Stimulated activated effector memory CD8-positive, alpha-beta T cell treated with anti-CD3 and anti-CD28 coated beads, Interleukin-12 subunit alpha, Interleukin-12 subunit beta, amount 100 ng/mL, for 72 hours (primary cell): ENCODE data around the gene FRMD4B.
"Not testable (repeated sequence)": the region's sequence is repeated elsewhere in the genome, so short reads cannot be mapped to it uniquely, and the experiment has no call there.

Source experiments
- ATAC-seq: fragments of 150-1000 bp; cut with Tn5 transposase; 2 replicates; pipeline ENCODE4 v1.10.0; 2021
- DNase-seq, 2 donors: peaks; one replicate each; pipeline ENCODE4 v3.0.0; 2021 to 2022; ENCODE audit warnings: low spot score in 2 of 2
- H3K27ac Mint-ChIP-seq: one replicate; pipeline ENCODE4 v1.8.0; 2022; ENCODE audit warnings: mild to moderate bottlenecking, mixed read lengths
- H3K36me3 Mint-ChIP-seq: one replicate; pipeline ENCODE4 v1.8.0; 2022; ENCODE audit warnings: mild to moderate bottlenecking, mixed read lengths
- H3K4me1 Mint-ChIP-seq: one replicate; pipeline ENCODE4 v1.8.0; 2022; ENCODE audit warnings: mixed read lengths
- H3K4me3 Mint-ChIP-seq: one replicate; pipeline ENCODE4 v1.8.0; 2022; ENCODE audit warnings: mild to moderate bottlenecking, mixed read lengths
- H3K9me3 Mint-ChIP-seq: one replicate; pipeline ENCODE4 v1.8.0; 2022; ENCODE audit warnings: mixed read lengths

FRMD4B gene

DNA sequence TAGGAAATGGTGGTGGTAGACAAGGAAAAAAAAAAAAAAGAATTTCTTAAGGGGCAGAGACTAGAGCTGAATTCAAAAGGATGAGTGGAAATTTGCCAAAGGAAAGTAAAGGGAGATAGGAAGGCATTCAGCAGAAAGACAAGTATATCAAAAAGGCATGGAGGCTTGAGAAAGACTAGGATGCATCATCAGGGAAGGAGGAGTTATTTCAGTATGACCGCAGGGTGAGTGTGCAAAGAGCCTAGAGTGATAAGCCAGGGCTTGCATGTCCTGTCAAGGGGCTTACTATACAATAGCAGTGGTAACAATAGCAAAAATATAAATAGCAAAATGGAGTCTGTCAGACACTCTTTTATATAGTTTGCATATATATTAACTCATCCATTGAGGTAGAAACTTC lies 112.0 kb downstream of the FRMD4B start:
- ATAC-seq: no peak
- no peak overlapping the region for H3K27ac Mint-ChIP-seq
- no peaks in the 10 kb centered on the region for H3K36me3 Mint-ChIP-seq
- DNase-seq: no peak
- H3K4me3 Mint-ChIP-seq: no peak overlapping the region
- H3K4me1 Mint-ChIP-seq: peaks cover 7% of the 10 kb centered on the region
- no peaks in the 10 kb centered on the region for H3K9me3 Mint-ChIP-seq

DNA sequence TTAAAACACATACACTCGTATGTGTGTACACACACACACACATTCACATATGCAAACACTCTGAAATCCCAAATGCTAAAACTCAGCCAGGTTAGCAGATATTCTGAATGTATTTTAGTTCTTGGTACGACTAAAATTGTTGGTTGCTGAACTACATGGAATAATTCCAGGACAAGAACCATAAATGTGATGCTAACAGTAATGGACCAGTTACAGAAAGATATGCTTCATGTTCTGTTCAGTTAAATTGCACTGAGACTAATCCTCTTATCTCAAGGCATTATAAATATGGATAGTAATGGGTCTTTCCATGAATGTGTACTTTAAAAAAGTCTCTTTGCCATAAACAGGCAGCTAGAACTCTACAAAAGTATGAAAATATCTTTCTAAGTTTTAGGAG lies 113.3 kb downstream of the FRMD4B start:
- no peak for DNase-seq
- ATAC-seq: no peak

DNA sequence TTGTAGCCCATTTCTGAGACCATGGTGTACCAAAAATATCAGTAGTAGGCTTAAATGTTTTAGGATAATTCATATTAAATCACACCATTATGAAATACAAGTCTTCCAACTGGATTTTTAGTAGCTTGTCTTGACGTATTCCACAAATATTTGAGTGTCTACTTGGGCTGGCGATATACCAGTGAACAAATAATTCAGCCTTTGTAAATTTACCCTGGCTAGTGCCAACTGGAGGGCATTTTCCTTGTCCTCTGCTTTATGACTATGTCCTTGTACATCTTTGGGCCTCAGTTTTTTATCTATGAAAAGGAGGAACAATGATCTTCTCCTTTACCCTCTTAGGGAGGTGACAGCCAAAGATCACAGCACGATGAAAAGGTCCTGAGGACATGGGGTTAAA lies 114.8 kb downstream of the FRMD4B start:
- no peak for ATAC-seq
- Mint-ChIP-seq H3K36me3 (no peaks in the 10 kb centered on the region), H3K4me1 (peaks cover 13% of the 10 kb centered on the region), H3K27ac (no peak overlapping the region), H3K9me3 (no peaks in the 10 kb centered on the region), H3K4me3 (no peak overlapping the region)
- no peak for DNase-seq

More for the DNA sequence above, 113.3 kb downstream of the FRMD4B start:
- Mint-ChIP-seq H3K36me3 (no peaks in the 10 kb centered on the region), H3K4me3 (no peak overlapping the region), H3K9me3 (no peaks in the 10 kb centered on the region), H3K4me1 (peaks cover 7% of the 10 kb centered on the region), H3K27ac (no peak overlapping the region)

DNA sequence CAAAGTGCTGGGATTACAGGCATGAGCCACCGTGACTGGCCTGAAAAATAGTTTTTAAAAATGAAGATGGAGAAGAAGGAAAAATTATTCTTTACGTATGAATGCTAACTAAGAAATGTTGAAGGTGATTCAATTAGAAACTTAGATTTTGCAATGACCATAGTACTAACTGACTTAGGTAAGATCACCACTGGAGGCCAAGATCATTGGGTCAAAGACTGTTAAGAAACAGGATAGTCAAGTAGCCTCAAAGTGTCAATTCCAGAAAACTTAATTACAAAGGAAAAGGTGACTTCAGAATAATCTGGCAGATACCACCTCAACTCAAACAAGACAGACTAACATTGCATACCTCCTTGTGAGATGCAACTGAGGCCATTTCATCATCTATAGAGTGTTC lies 119.3 kb downstream of the FRMD4B start:
- ATAC-seq (no peak), DNase-seq (no peak)
- H3K4me3 Mint-ChIP-seq: no peak overlapping the region
- H3K4me1 Mint-ChIP-seq: peaks cover 9% of the 10 kb centered on the region
- no peak overlapping the region for H3K27ac Mint-ChIP-seq
- H3K36me3 Mint-ChIP-seq: no peaks in the 10 kb centered on the region
- no peaks in the 10 kb centered on the region for H3K9me3 Mint-ChIP-seq

DNA sequence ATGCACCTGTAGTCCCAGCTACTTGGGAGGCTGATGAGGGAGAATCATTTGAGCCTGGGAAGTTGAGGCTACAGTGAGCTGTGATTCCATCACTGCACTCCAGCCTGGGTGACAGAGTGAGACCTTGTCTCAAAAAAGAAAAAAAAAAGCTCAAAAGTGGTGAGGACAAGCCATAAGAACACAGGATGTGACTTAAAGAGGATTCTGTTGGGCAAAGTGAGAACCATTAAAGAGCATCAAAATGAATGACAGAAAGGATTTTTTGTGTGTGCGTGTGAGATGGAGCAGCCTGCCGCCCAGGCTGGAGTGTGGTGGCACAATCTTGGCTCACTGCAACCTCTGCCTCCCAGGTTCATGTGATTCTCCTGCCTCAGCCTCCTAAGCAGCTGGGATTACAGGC lies 119.8 kb downstream of the FRMD4B start:
- not testable (repeated sequence) for ATAC-seq, H3K36me3 Mint-ChIP-seq, H3K9me3 Mint-ChIP-seq, H3K4me1 Mint-ChIP-seq, H3K27ac Mint-ChIP-seq, H3K4me3 Mint-ChIP-seq, DNase-seq

DNA sequence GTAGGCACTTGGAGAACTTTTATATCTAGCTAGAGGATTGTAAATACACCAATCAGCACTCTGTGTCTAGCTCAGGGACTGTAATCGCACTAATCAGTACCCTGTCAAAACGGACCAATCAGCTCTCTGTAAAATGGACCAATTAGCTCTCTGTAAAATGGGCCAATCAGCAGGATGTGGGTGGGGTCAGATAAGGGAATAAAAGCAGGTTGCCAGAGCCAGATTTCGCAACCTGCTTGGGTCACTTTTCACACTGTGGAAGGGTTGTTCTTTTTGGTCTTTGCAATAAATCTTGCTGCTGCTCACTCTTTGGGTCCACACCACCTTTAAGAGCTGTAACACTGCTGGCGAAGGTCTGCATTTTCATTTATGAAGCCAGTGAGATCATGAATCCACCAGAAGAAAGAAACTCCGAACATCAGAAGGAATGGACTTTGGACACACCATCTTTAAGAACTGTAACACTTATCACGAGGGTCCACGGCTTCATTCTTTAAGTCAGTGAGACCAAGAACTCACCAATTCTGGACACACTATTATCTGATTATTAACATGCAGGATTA lies 125.0 kb downstream of the FRMD4B start:
- not testable (repeated sequence) for H3K36me3 Mint-ChIP-seq, DNase-seq, ATAC-seq, H3K4me1 Mint-ChIP-seq, H3K4me3 Mint-ChIP-seq, H3K9me3 Mint-ChIP-seq, H3K27ac Mint-ChIP-seq

DNA sequence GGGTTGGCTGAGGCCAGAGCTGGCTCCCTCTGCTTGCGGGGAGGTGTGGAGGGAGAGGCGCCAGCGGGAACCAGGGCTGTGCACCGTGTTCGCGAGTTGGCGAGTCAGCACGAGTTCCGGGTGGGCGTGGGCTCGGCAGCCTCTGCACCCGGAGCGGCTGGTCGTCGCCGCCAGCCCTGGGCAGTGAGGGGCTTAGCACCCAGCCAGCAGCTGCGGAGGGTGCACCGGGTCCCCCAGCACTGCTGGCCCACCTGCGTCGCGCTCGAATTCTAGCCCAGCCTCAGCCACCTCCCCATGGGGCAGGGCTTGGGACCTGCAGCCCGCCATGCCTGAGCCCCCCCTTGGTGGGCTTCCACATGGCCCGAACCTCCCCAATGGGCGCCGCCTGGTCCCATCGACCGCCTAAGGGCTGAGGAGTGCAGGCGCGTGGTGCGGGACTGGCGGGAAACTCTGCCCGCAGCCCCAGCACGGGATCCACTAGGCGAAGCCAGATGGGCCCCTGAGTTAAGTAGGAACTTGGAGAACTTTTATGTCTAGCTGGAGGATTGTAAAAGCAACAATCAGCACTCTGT lies 125.6 kb downstream of the FRMD4B start:
- no peaks in the 10 kb centered on the region for H3K36me3 Mint-ChIP-seq
- no peak overlapping the region for H3K4me3 Mint-ChIP-seq
- no peak for ATAC-seq
- H3K9me3 Mint-ChIP-seq: no peaks in the 10 kb centered on the region
- no peak overlapping the region for H3K27ac Mint-ChIP-seq
- no peak for DNase-seq
- no peaks in the 10 kb centered on the region for H3K4me1 Mint-ChIP-seq

DNA sequence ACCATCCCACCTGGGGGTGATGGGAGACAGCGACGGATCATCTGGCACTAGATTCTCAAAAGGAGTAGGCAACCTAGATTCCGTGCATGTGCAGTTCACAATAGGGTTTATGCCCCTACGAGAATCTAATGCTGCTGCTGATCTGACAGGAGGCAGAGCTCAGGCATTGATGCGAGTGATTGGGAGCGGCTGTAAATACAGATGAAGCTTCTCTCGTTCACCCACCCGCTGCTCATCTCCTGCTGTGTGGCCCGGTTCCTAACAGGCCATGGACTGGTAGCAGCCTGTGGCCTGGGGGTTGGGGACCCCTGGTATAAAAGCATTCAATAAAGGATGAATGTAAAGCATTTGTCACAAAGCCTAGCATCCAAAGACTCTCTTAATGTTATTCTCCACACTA lies 126.8 kb downstream of the FRMD4B start:
- no peaks in the 10 kb centered on the region for H3K4me1 Mint-ChIP-seq
- ATAC-seq (no peak), DNase-seq (no peak)
- no peak overlapping the region for H3K4me3 Mint-ChIP-seq
- H3K9me3 Mint-ChIP-seq: no peaks in the 10 kb centered on the region
- no peaks in the 10 kb centered on the region for H3K36me3 Mint-ChIP-seq
- H3K27ac Mint-ChIP-seq: no peak overlapping the region

DNA sequence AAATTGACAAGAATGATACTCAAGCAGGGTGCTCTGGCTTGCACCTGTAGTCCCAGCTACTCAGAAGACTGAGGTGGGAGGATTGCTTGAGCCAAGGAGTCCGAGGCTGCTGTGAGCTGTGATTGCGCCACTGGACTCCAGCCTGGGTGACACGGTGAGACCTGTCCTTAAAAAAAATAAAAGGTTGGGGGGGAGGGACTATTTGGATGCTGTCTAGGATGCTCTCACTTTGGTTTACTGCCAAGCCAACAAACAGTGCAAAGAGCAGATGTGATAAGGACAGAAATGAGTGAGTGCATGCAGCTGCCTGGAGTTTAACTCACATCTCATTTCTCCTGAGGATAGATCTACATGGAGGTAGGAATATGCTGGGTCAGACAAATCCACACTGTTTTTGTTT lies 130.0 kb downstream of the FRMD4B start:
- no peak overlapping the region for H3K27ac Mint-ChIP-seq
- DNase-seq: no peak

DNA sequence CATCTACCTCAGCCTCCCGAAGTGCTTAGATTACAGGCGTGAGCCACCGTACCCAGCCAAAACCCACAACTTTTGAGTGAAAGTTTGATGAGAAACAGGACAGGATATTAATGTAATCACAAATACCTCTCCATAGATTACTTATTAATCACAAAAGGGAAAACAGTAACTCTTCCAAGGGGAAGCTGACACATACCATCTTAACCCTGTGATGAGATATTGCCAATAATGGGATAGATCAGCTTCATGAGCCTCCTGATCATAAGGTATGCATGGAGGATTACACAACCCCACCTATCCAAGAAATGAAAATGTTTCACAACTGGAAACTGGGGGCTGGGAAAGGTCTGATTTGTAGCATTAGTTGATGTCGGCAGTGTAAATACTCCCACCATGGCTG lies 131.5 kb downstream of the FRMD4B start:
- Mint-ChIP-seq H3K9me3 (no peaks in the 10 kb centered on the region), H3K4me3 (no peak overlapping the region), H3K4me1 (no peaks in the 10 kb centered on the region), H3K27ac (no peak overlapping the region), H3K36me3 (peaks cover 6% of the 10 kb centered on the region)
- ATAC-seq: no peak
- DNase-seq: no peak

More for the DNA sequence above, 130.0 kb downstream of the FRMD4B start:
- H3K4me1 Mint-ChIP-seq: no peaks in the 10 kb centered on the region
- no peaks in the 10 kb centered on the region for H3K36me3 Mint-ChIP-seq
- H3K9me3 Mint-ChIP-seq: no peaks in the 10 kb centered on the region
- no peak overlapping the region for H3K4me3 Mint-ChIP-seq
- ATAC-seq: no peak

DNA sequence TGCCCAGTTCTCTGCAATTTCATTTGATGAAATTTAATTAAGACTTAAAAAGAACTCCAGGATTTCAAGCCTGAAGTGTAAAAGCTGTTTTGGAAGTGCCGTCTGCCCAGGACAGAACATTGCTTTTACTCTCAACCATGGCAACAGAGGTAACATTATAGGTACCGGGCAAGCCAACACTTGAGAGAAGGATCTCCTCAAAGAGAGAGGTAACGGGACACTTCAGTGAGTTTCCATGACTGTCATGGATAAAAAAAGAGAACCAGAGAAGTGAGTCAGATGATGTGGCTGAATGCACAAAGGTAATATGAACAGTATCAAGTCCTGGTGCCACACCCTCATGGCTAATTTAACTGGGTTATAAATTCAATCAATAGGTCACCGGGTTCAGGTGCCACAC lies 133.3 kb downstream of the FRMD4B start:
- Mint-ChIP-seq H3K9me3 (no peaks in the 10 kb centered on the region), H3K27ac (no peak overlapping the region), H3K4me3 (no peak overlapping the region), H3K36me3 (peaks cover 6% of the 10 kb centered on the region), H3K4me1 (no peaks in the 10 kb centered on the region)
- ATAC-seq (no peak), DNase-seq (no peak)

DNA sequence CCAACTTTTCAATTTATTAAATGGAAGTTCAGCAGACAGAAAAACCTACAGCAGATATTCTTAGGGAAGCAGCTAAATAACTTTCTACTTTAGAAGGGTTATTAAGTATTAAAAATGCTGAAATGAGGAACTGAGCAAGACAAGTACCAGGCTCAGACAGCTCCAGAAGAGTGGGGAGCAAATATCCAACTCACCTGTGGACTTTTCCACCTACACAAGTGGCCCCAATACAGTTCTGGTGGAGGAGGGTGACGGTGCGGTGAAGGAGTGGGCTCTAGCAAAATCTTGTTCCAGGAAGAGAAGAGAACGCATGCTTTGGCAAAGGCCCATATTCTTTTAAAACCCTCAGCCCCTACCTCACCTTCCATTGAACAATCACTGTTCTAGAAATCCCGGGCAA lies 133.7 kb downstream of the FRMD4B start:
- DNase-seq: no peak
- Mint-ChIP-seq H3K4me3 (no peak overlapping the region), H3K36me3 (peaks cover 6% of the 10 kb centered on the region), H3K9me3 (no peaks in the 10 kb centered on the region), H3K4me1 (no peaks in the 10 kb centered on the region), H3K27ac (no peak overlapping the region)
- no peak for ATAC-seq

DNA sequence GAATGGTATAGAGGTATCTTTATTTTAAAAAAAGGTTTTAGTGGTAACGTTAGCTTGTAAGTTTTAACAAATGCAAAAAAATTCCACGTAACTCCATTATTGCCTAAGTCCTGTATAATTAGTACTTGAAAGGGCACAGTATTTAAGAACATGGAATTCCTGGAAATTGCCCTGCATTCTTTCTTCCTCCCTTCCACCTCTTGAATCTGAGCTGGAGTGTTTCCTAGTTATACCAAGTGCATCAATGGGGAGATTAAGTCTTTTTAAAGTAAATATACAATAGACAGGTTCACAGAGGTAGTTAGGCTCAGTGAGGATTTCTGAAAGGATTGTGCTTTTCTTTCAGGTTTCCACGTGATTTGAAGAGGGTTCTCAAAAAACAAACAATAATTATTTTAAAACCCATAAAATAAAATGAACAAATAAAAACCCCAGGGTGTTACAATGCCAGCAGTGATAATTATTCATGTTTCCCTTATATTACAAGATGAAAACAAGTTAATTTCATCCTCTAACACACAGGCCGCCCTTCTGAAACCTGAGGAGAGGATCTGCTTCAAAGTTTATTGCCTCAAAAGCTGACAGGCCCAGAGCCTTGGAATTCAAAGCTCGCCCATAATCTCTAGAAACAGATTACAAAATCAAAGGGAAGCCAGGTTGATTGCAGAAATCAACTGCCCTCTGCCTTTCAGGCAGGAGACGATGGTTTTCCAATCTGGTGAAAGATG lies 134.6 kb downstream of the FRMD4B start:
- peaks cover 6% of the 10 kb centered on the region for H3K36me3 Mint-ChIP-seq
- no peaks in the 10 kb centered on the region for H3K4me1 Mint-ChIP-seq
- no peak overlapping the region for H3K4me3 Mint-ChIP-seq
- DNase-seq (no peak), ATAC-seq (no peak)
- no peak overlapping the region for H3K27ac Mint-ChIP-seq
- H3K9me3 Mint-ChIP-seq: no peaks in the 10 kb centered on the region

DNA sequence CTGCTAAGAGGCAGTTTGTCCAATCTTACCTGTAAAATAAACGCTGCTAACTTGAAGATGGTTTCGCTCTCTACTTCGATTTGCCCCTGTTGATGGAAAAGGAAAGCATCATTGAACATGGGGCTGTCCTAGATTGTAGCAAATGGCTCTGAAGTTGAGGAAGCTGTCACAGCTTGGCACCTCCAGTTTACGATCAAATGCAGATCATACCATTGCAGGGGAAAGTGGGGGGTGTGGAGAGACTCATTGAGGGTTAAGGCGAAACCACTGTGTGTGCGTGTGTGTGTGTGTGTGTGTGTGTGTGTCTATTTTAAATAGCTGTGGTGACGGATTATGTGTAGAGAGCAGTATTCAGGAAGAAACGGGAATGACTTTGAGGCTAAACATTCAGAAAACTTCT lies 135.9 kb downstream of the FRMD4B start:
- H3K4me1 Mint-ChIP-seq: no peaks in the 10 kb centered on the region

DNA sequence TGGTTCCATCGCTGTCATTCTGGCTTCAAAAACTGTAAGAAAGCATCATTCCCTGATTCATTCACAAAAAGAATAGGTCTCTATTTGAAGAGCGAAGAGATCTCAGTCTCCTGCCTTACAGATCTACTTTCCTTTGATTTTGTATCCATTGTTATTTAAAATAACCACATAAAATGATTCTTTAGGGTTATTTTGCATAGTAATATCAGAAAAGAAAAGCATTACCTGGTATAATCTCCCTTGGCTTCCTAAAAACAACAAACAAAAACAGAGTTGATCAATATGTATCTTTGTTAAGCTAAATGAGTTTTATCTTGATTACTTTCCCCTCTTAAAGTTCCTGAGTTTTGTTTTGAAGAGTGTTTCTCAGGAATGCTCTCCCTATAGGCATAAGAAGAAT lies 136.9 kb downstream of the FRMD4B start:
- peak overlapping the region; percentile 62 for H3K27ac Mint-ChIP-seq
- ATAC-seq: no peak

More for the DNA sequence above, 135.9 kb downstream of the FRMD4B start:
- Mint-ChIP-seq H3K36me3 (peaks cover 6% of the 10 kb centered on the region), H3K4me3 (peak overlapping the region; percentile 60), H3K9me3 (no peaks in the 10 kb centered on the region), H3K27ac (peak overlapping the region; percentile 62)
- ATAC-seq: peak; percentile 97
- DNase-seq: peak in 1 of 2 donors; percentile 12

DNA sequence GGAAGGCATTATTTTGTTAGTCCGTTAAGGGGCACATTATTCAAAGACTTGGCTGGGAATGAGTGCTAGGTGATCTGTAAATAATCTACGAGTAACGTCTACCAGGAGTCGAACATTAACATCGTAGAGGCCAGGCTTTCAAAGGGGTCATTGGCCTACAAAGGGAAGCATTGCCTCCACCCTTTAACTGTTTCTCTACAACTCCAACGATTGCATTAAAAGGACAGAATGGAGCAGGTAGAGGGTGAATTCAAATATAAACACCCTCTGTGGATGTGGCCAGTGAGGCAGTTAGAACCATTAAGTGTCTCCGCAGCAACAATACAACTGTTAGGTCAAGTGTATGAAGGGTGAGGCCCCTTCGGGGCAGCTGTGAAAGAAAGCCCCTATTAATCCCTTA lies 137.5 kb downstream of the FRMD4B start:
- Mint-ChIP-seq H3K9me3 (no peaks in the 10 kb centered on the region), H3K36me3 (peaks cover 6% of the 10 kb centered on the region), H3K27ac (no peak overlapping the region), H3K4me3 (peak overlapping the region; percentile 60), H3K4me1 (peaks cover 6% of the 10 kb centered on the region)
- DNase-seq (no peak), ATAC-seq (no peak)

More for the DNA sequence above, 136.9 kb downstream of the FRMD4B start:
- peaks cover 3% of the 10 kb centered on the region for H3K4me1 Mint-ChIP-seq
- no peak for DNase-seq
- peaks cover 6% of the 10 kb centered on the region for H3K36me3 Mint-ChIP-seq
- H3K4me3 Mint-ChIP-seq: peak overlapping the region; percentile 60
- no peaks in the 10 kb centered on the region for H3K9me3 Mint-ChIP-seq
